Measurements from ENCODE around the gene CBR1.
"Not testable (repeated sequence)": the region's sequence is repeated elsewhere in the genome, so short reads cannot be mapped to it uniquely, and the experiment has no call there.

The CBR1 gene

GRCh38 chr21:36072453-36073162 is 2.8 kb downstream of the CBR1 start:
- H3K4me3 ChIP-seq (replicated peaks; ENCODE audit: low read depth, low read length): no peak overlapping the region
- no peak for DNase-seq (ENCODE audit: low read depth)
- no peak for TF ChIP-seq CTCF (IDR thresholded peaks at IDR 0.05; ENCODE audit: low read length, missing control alignments)

- no peak for TF ChIP-seq CTCF (IDR thresholded peaks at IDR 0.05; ENCODE audit: low read length, missing control alignments)
- DNase-seq (ENCODE audit: low read depth): no peak
- H3K4me3 ChIP-seq (replicated peaks; ENCODE audit: low read depth, low read length): no peak overlapping the region
Observed at GRCh38 chr21:36073181-36073580, 3.4 kb downstream of the CBR1 start.

- DNase-seq (ENCODE audit: low read depth); H3K4me3 ChIP-seq (replicated peaks; ENCODE audit: low read depth, low read length): not testable (repeated sequence)
Observed at GRCh38 chr21:36073911-36074310, 4.1 kb downstream of the CBR1 start.

- no peak for DNase-seq (ENCODE audit: low read depth)
- no peak for TF ChIP-seq CTCF (IDR thresholded peaks at IDR 0.05; ENCODE audit: low read length, missing control alignments)
Observed at GRCh38 chr21:36075171-36075570, 5.3 kb downstream of the CBR1 start.

GRCh38 chr21:36075953-36076352 is 6.1 kb downstream of the CBR1 start:
- no peak overlapping the region for H3K4me3 ChIP-seq (replicated peaks; ENCODE audit: low read depth, low read length)
- TF ChIP-seq CTCF (IDR thresholded peaks at IDR 0.05; ENCODE audit: low read length, missing control alignments): no peak
- no peak for DNase-seq (ENCODE audit: low read depth)

More at GRCh38 chr21:36075171-36075570, 5.3 kb downstream of the CBR1 start:
- no peak overlapping the region for H3K4me3 ChIP-seq (replicated peaks; ENCODE audit: low read depth, low read length)

GRCh38 chr21:36076878-36077655 is 7.2 kb downstream of the CBR1 start:
- TF ChIP-seq CTCF (IDR thresholded peaks at IDR 0.05; ENCODE audit: low read length, missing control alignments): no peak
- no peak overlapping the region for H3K4me3 ChIP-seq (replicated peaks; ENCODE audit: low read depth, low read length)

GRCh38 chr21:36077758-36078157 is 7.9 kb downstream of the CBR1 start:
- TF ChIP-seq CTCF (IDR thresholded peaks at IDR 0.05; ENCODE audit: low read length, missing control alignments): no peak
- H3K4me3 ChIP-seq (replicated peaks; ENCODE audit: low read depth, low read length): no peak overlapping the region
- DNase-seq (ENCODE audit: low read depth): no peak

More at GRCh38 chr21:36076878-36077655, 7.2 kb downstream of the CBR1 start:
- no peak for DNase-seq (ENCODE audit: low read depth)

Data from fibroblast of pulmonary artery (primary cell).